HL-60/S4 (cell line): ENCODE data around the gene B3GAT2.

Source experiments
- in situ Hi-C: fragments of 300-500 bp; cut with MboI; formaldehyde crosslinking; loops from 2 replicates; pipeline ENCODE4 v1.14.3; 2022; ENCODE audit warnings: low sequenced_read_pairs

Gene B3GAT2

GRCh38 chr6:70846207-70846835, 110.5 kb downstream of the B3GAT2 start:
- in situ Hi-C loops: no loop called here

GRCh38 chr6:70844301-70844700, 112.6 kb downstream of the B3GAT2 start:
- in situ Hi-C loops: no loop called here

GRCh38 chr6:70843328-70843918, 113.4 kb downstream of the B3GAT2 start:
- in situ Hi-C loops: no loop called here

GRCh38 chr6:70842541-70842940, 114.3 kb downstream of the B3GAT2 start:
- in situ Hi-C loops: no loop called here

- in situ Hi-C loops: no loop called here
These were observed 115.7 kb downstream of the B3GAT2 start for GRCh38 chr6:70841112-70841511.

GRCh38 chr6:70839286-70840266, 117.3 kb downstream of the B3GAT2 start:
- in situ Hi-C loops: no loop called here

- in situ Hi-C loops: no loop called here
These were observed 118.0 kb downstream of the B3GAT2 start for GRCh38 chr6:70838907-70839285.

- in situ Hi-C loops: no loop called here
These were observed 122.3 kb downstream of the B3GAT2 start for GRCh38 chr6:70834520-70834919.

GRCh38 chr6:70831427-70831826, 125.4 kb downstream of the B3GAT2 start:
- in situ Hi-C loops: no loop called here

- in situ Hi-C loops: no loop called here
These were observed 133.2 kb downstream of the B3GAT2 start for GRCh38 chr6:70823651-70824050.

- in situ Hi-C loops: no loop called here
These were observed 135.1 kb downstream of the B3GAT2 start for GRCh38 chr6:70821751-70822150.

GRCh38 chr6:70820778-70821177, 136.1 kb downstream of the B3GAT2 start:
- in situ Hi-C loops: no loop called here

- in situ Hi-C loops: no loop called here
These were observed 137.2 kb downstream of the B3GAT2 start for GRCh38 chr6:70819646-70820045.

GRCh38 chr6:70813885-70814284, 143.0 kb downstream of the B3GAT2 start:
- in situ Hi-C loops: no loop called here

- in situ Hi-C loops: no loop called here
These were observed 145.1 kb downstream of the B3GAT2 start for GRCh38 chr6:70811788-70812187.
